GM12878 (cell line): ENCODE measurements around the gene BMI1. TPM values are rescaled to one million over a fixed set of nuclear protein-coding genes. Genes with fewer than 3 reads are reported as not detected.

Experiments
- ATAC-seq: fragments of 200-7000 bp; cut with Tn5 transposase; 3 replicates; pipeline ENCODE4 v1.9.1; 2020; ENCODE audit warnings: mild to moderate bottlenecking, moderate library complexity
- BruUV-seq: library from RNA; stranded (reverse); fragments of 400-500 nt; replicated peaks from 2 replicates; lab custom pipeline; 2021; lab: Mats Ljungman, UMichigan
- CTCF ChIA-PET: fragments of 300-600 bp; sonication (Branson Sonifier 250); formaldehyde crosslinking; extraction: SDS; loops from one replicate; lab custom pipeline; 2021; ENCODE audit warnings: inconsistent platforms; lab: Yijun Ruan, JAX
- POLR2A ChIA-PET: fragments of 350-600 bp; formaldehyde crosslinking; extraction: SDS; loops from one replicate; lab custom pipeline; 2021; ENCODE audit warnings: inconsistent platforms; lab: Charles Lee
- RAD21 ChIA-PET: fragments of 300-600 bp; sonication (Branson Sonifier 250); formaldehyde crosslinking; loops from one replicate; lab custom pipeline; 2023; ENCODE audit warnings: antibody characterized with exemption; ENCODE audit not compliant: unreplicated experiment; lab: Charles Lee
- SMC1A ChIA-PET: fragments of 300-600 bp; sonication (Branson Sonifier 250); formaldehyde crosslinking; loops from one replicate; lab custom pipeline; 2023; ENCODE audit not compliant: unreplicated experiment, uncharacterized antibody; lab: Charles Lee
- DNase-seq: peaks from one replicate; pipeline ENCODE4 v3.0.0-alpha.2; 2011; ENCODE audit warnings: low read depth, low spot score
- FAIRE-seq: peaks from 3 replicates; lab custom pipeline; 2011; peaks lifted over from hg19 to GRCh38; lab: Jason Lieb, UNC
- H2AFZ ChIP-seq: 2 replicates; pipeline ENCODE4 v1.6.0; 2011; ENCODE audit warnings: low read depth, low read length, control low read depth; ENCODE audit not compliant: control insufficient read depth
- H3K27ac ChIP-seq: 2 replicates; pipeline ENCODE4 v1.5.1; 2011; ENCODE audit warnings: control low read depth; ENCODE audit not compliant: control insufficient read depth, insufficient read depth
- H3K27me3 ChIP-seq, 2 experiments: replicated peaks in 1 of 2; 2 replicates each; pipeline versions ENCODE4 v1.6.0 to v1.6.1; 2011; ENCODE audit warnings: low read length in 1 of 2; ENCODE audit not compliant: control insufficient read depth in 2 of 2, insufficient read depth in 2 of 2
- H3K36me3 ChIP-seq, 2 experiments: 2 replicates each; pipeline ENCODE4 v1.5.1; 2011; ENCODE audit warnings: low read length in 1 of 2; ENCODE audit not compliant: control insufficient read depth in 2 of 2, insufficient read depth in 2 of 2
- H3K4me1 ChIP-seq: 2 replicates; pipeline ENCODE4 v1.6.1; 2011; ENCODE audit warnings: mild to moderate bottlenecking, low read length, moderate library complexity, mixed read lengths; ENCODE audit not compliant: control insufficient read depth, insufficient read depth
- H3K4me2 ChIP-seq: 2 replicates; pipeline ENCODE4 v1.6.0; 2011; ENCODE audit warnings: control low read depth; ENCODE audit not compliant: control insufficient read depth, insufficient read depth
- H3K4me3 ChIP-seq: fragments of 200-600 bp; sonication (generic); 2 replicates; pipeline ENCODE4 v1.5.1; 2016
- H3K79me2 ChIP-seq: 2 replicates; pipeline ENCODE4 v1.6.0; 2011; ENCODE audit warnings: low read length; ENCODE audit not compliant: control insufficient read depth, insufficient read depth
- H3K9ac ChIP-seq: 2 replicates; pipeline ENCODE4 v1.8.0; 2011; ENCODE audit warnings: low read length, control low read depth, mixed read lengths; ENCODE audit not compliant: control insufficient read depth, insufficient read depth
- H3K9me3 ChIP-seq: replicated peaks from 3 replicates; pipeline ENCODE4 v1.5.1; 2011; ENCODE audit warnings: mild to moderate bottlenecking, low read length; ENCODE audit not compliant: control insufficient read depth, insufficient read depth
- H4K20me1 ChIP-seq: 2 replicates; pipeline ENCODE4 v1.6.0; 2011; ENCODE audit not compliant: control insufficient read depth, insufficient read depth
- ATF7 ChIP-seq: fragments of 450-650 bp; IDR thresholded peaks from 2 replicates; pipeline ENCODE4 v1.6.1; 2016; ENCODE audit warnings: low read depth, mild to moderate bottlenecking
- CEBPB ChIP-seq, 2 experiments: fragments of 150-350 bp in 1 of 2; IDR thresholded peaks; 2 replicates each; pipeline ENCODE4 v1.6.1; 2012 to 2014; ENCODE audit warnings: low read depth in 2 of 2, low read length in 2 of 2, borderline replicate concordance in 1 of 2, inconsistent platforms in 1 of 2
- CHD4 ChIP-seq: fragments of 200-600 bp; sonication (generic); IDR thresholded peaks from 2 replicates; pipeline ENCODE4 v1.6.1; 2016; ENCODE audit warnings: mild to moderate bottlenecking
- EED ChIP-seq: sonication (generic); IDR thresholded peaks from 2 replicates; pipeline ENCODE4 v1.6.1; 2016; ENCODE audit warnings: antibody characterized with exemption, low read depth
- EP300 ChIP-seq, 2 experiments: fragments of 150-350 bp in 1 of 2; IDR thresholded peaks; 2 replicates each; pipeline ENCODE4 v1.6.1; 2011 to 2012; ENCODE audit warnings: low read depth in 2 of 2, low read length in 2 of 2, borderline replicate concordance in 1 of 2, improper control_type of control experiment in 1 of 2, inconsistent platforms in 1 of 2; ENCODE audit not compliant: control insufficient read depth in 1 of 2
- ESRRA ChIP-seq: IDR thresholded peaks from 2 replicates; pipeline ENCODE4 v1.6.1; 2012; ENCODE audit warnings: mild to moderate bottlenecking, low read length, improper control_type of control experiment
- EZH2 ChIP-seq: IDR thresholded peaks from 2 replicates; pipeline ENCODE4 v1.6.1; 2012; ENCODE audit warnings: low read depth, mild to moderate bottlenecking, control low read depth, inconsistent platforms, low read length, borderline replicate concordance; ENCODE audit not compliant: control insufficient read depth
- HSF1 ChIP-seq: fragments of 150-350 bp; IDR thresholded peaks from 2 replicates; pipeline ENCODE4 v1.6.1; 2014; ENCODE audit warnings: mild to moderate bottlenecking, low read depth, low read length
- IRF5 ChIP-seq: fragments of 450-650 bp; IDR thresholded peaks from 2 replicates; pipeline ENCODE4 v1.6.1; 2017; ENCODE audit warnings: borderline replicate concordance
- JUNB ChIP-seq: IDR thresholded peaks from 2 replicates; pipeline ENCODE4 v1.6.1; 2016; ENCODE audit warnings: antibody characterized with exemption, mild to moderate bottlenecking
- MEF2B ChIP-seq: fragments of 450-650 bp; IDR thresholded peaks from 2 replicates; pipeline ENCODE4 v1.6.1; 2018; ENCODE audit warnings: mild to moderate bottlenecking, moderate library complexity; ENCODE audit not compliant: partially characterized antibody, poor library complexity, severe bottlenecking
- NFYA ChIP-seq: IDR thresholded peaks from 2 replicates; pipeline ENCODE4 v1.6.1; 2011; ENCODE audit warnings: low read depth, mild to moderate bottlenecking, low read length, improper control_type of control experiment, borderline replicate concordance
- NRF1 ChIP-seq: conservative IDR thresholded peaks from 2 replicates; pipeline ENCODE4 v1.6.1; 2011; ENCODE audit warnings: mild to moderate bottlenecking, low read depth, low read length, improper control_type of control experiment
- RUNX3 ChIP-seq: IDR thresholded peaks from 2 replicates; pipeline ENCODE4 v1.6.1; 2012; ENCODE audit warnings: low read length, inconsistent platforms
- ZNF384 ChIP-seq: IDR thresholded peaks from 2 replicates; pipeline ENCODE4 v1.6.1; 2012; ENCODE audit warnings: low read depth, mild to moderate bottlenecking, low read length, improper control_type of control experiment, borderline replicate concordance
- WGBS: methylation state at CpG from one replicate; pipeline ENCODE4 v1.1.6; 2016; ENCODE audit warnings: low lambda C conversion rate; ENCODE audit not compliant: insufficient replicate concordance, insufficient coverage; ENCODE audit errors: missing lambda C conversion rate; 5-methylcytosine and 5-hydroxymethylcytosine counted together
- in situ Hi-C: fragments of 300-500 bp; cut with MboI; formaldehyde crosslinking; loops from 9 replicates; pipeline ENCODE4 v1.14.3; 2018; ENCODE audit warnings: mixed read lengths
- intact Hi-C: fragments of 100-400 bp; cut with micrococcal nuclease; formaldehyde crosslinking; loops from one replicate; pipeline ENCODE4 v1.14.2; 2022; ENCODE audit not compliant: unreplicated experiment
- polyA plus RNA-seq, 11 experiments: library from polyadenylated mRNA; depleted of rRNA in 4 of 11; unstranded in 6 of 11; stranded (reverse) in 5 of 11; fragments of >200 nt; fragmentation: Nextera tagmentation in 4 of 11; fragmentation: Illumina TruSeq in 1 of 11; extraction: Ambion mirVana in 4 of 11; extraction: Trizol in 1 of 11; gene quantifications; 1 replicate in 1 of 11; 2 replicates in 10 of 11; pipeline versions ENCODE4 v1.2.1 to v1.2.3, GENCODE V29; 2011 to 2016; ENCODE audit warnings: inconsistent platforms in 2 of 11, missing spikeins in 2 of 11, low read depth in 1 of 11
- total RNA-seq, 4 experiments: library from RNA; depleted of rRNA in 3 of 4; stranded (reverse); fragments of >200 nt in 3 of 4; fragmentation: Illumina TruSeq in 1 of 4; extraction: Trizol in 1 of 4; gene quantifications; 2 replicates each; pipeline versions ENCODE4 v1.2.1 to v1.2.3, GENCODE V29; 2013 to 2021

Gene BMI1
- total and polyA plus RNA-seq, 10 of the 15 experiments (the other 5 are each of a cell fraction or from before 2014, with no cell fraction given), result 8.0 to 49.7 (median 25.8) TPM

- no peaks in the 10 kb centered on the region for H4K20me1 ChIP-seq
- no peak for ATAC-seq
- no peaks in the 10 kb centered on the region for H3K36me3 ChIP-seq
- no peaks in the 10 kb centered on the region for H3K9me3 ChIP-seq
- POLR2A ChIA-PET, result no interaction called here
- intact Hi-C loops, result no loop called here
- TF ChIP-seq ESRRA (no peak), RUNX3 (no peak), CEBPB (IDR thresholded peaks at IDR 0.05; ENCODE audit: borderline replicate concordance in 1 of 2, low read depth in 2 of 2, low read length in 2 of 2) (no peak), EP300 (IDR thresholded peaks at IDR 0.05; ENCODE audit: borderline replicate concordance in 1 of 2, control insufficient read depth in 1 of 2, low read depth in 2 of 2, low read length in 2 of 2) (no peak), ATF7 (no peak), MEF2B (no peak), CHD4 (no peak), JUNB (no peak)
- TF ChIP-seq, all 136 proteins: peak for 0
- no peak overlapping the region for H3K4me3 ChIP-seq
- H3K9ac ChIP-seq, result no peak overlapping the region
- FAIRE-seq (no peak), DNase-seq (no peak)
- in situ Hi-C loops, result no loop called here
- H2AFZ ChIP-seq, result no peak overlapping the region
- no peak overlapping the region for H3K27ac ChIP-seq
- RAD21 ChIA-PET, result interaction anchor here (0.6 kb wide), 1 partner anchor 161 kb away, joined by 3 read pairs; no protein-coding TSS in a partner anchor
- no peaks in the 10 kb centered on the region for H3K79me2 ChIP-seq
- CTCF ChIA-PET, result no interaction called here
- no peaks in the 10 kb centered on the region for H3K27me3 ChIP-seq
- SMC1A ChIA-PET, result interaction anchor here (1.3 kb wide), 1 partner anchor 10 kb away, joined by 5 read pairs; no protein-coding TSS in a partner anchor
- peaks cover 19% of the 10 kb centered on the region for H3K4me1 ChIP-seq
- WGBS, result 98% methylated on average over 4 of the region's 4 CpGs
- no peak overlapping the region for H3K4me2 ChIP-seq
- no TSS peak for BruUV-seq
Observed at GRCh38 chr10:22368402-22368801, 47.5 kb downstream of the BMI1 start.

- no peaks in the 10 kb centered on the region for H4K20me1 ChIP-seq
- no TSS peak for BruUV-seq
- in situ Hi-C loops (no loop called here), intact Hi-C loops (no loop called here)
- no peaks in the 10 kb centered on the region for H3K9me3 ChIP-seq
- ATAC-seq (no peak), DNase-seq (no peak), FAIRE-seq (no peak)
- 78% methylated on average over 2 of the region's 2 CpGs for WGBS
- no peak overlapping the region for H3K27ac ChIP-seq
- H3K4me3 ChIP-seq, result no peak overlapping the region
- ChIA-PET RAD21 (no interaction called here), CTCF (no interaction called here), POLR2A (interaction anchor here (0.6 kb wide), 1 partner anchor 9 kb away, joined by 6 read pairs; no protein-coding TSS in a partner anchor), SMC1A (interaction anchor here (1.9 kb wide), 1 partner anchor 29 kb away, joined by 6 read pairs; no protein-coding TSS in a partner anchor)
- H3K4me2 ChIP-seq, result no peak overlapping the region
- no peak overlapping the region for H2AFZ ChIP-seq
- peaks cover 19% of the 10 kb centered on the region for H3K4me1 ChIP-seq
- H3K27me3 ChIP-seq, result no peaks in the 10 kb centered on the region
- H3K9ac ChIP-seq, result no peak overlapping the region
- H3K79me2 ChIP-seq, result no peaks in the 10 kb centered on the region
- no peaks in the 10 kb centered on the region for H3K36me3 ChIP-seq
- TF ChIP-seq IRF5, result no peak
- TF ChIP-seq HSF1, result no peak
- TF ChIP-seq NFYA, result no peak
- TF ChIP-seq ZNF384, result no peak
- TF ChIP-seq EZH2, result no peak
- no peak for TF ChIP-seq NRF1
- no peak for TF ChIP-seq EED
Observed at GRCh38 chr10:22368981-22369380, 48.1 kb downstream of the BMI1 start.
